Vagina (tissue), 2 donors: Measurements from ENCODE around the gene PMFBP1. TPM values are rescaled to one million over a fixed set of nuclear protein-coding genes. Genes with fewer than 3 reads are reported as not detected.

Experiments
- DNase-seq, 2 donors: peaks; one replicate each; pipeline ENCODE4 v3.0.0-alpha.2; 2017; ENCODE audit errors: extremely low spot score in 2 of 2
- H3K27ac ChIP-seq: fragments of 200-600 bp; sonication (generic); one replicate; pipeline ENCODE4 v1.5.1; 2019
- H3K27me3 ChIP-seq: fragments of 200-600 bp; sonication (generic); one replicate; pipeline ENCODE4 v1.5.1; 2019
- H3K36me3 ChIP-seq, 2 donors: fragments of 200-600 bp; sonication (generic); one replicate each; pipeline ENCODE4 v1.5.1; 2017 to 2019
- H3K4me1 ChIP-seq: fragments of 200-600 bp; sonication (generic); one replicate; pipeline ENCODE4 v1.5.1; 2019
- H3K4me3 ChIP-seq, 2 donors: fragments of 200-600 bp; sonication (generic); 1 replicate in 1 of 2; 2 replicates in 1 of 2; pipeline ENCODE4 v1.5.1; 2016 to 2019
- H3K9me3 ChIP-seq: fragments of 200-600 bp; sonication (generic); one replicate; pipeline ENCODE4 v1.5.1; 2019
- POLR2A ChIP-seq, 2 donors: fragments of 450-650 bp; IDR thresholded peaks; one replicate each; pipeline ENCODE4 v1.6.1; 2017; ENCODE audit warnings: antibody characterized with exemption in 2 of 2, mild to moderate bottlenecking in 2 of 2, moderate library complexity in 2 of 2
- POLR2AphosphoS5 ChIP-seq, 2 donors: sonication (generic); formaldehyde crosslinking; IDR thresholded peaks; one replicate each; pipeline ENCODE4 v1.9.0; 2017; ENCODE audit warnings: antibody characterized with exemption in 2 of 2, mild to moderate bottlenecking in 2 of 2, low read depth in 1 of 2; ENCODE audit not compliant: insufficient read depth in 1 of 2
- intact Hi-C: fragments of 100-400 bp; cut with DNase I; formaldehyde crosslinking; loops from one replicate; pipeline ENCODE4 v1.15.1; 2023
- total RNA-seq: library from RNA; depleted of rRNA; stranded (reverse); fragments of >200 nt; gene quantifications from one replicate; pipeline ENCODE4 v1.2.3, GENCODE V29; 2016
- TF ChIP-seq, protein P1 (sequence below), 3 experiments: fragments of 450-650 bp in 2 of 3; fragments of 200-600 bp in 1 of 3; sonication (generic) in 1 of 3; IDR thresholded peaks; one replicate each; pipeline ENCODE4 v1.5.1; 2017 to 2019; ENCODE audit warnings: antibody characterized with exemption in 3 of 3, mild to moderate bottlenecking in 2 of 3, moderate library complexity in 2 of 3

PMFBP1 gene
- total RNA-seq, 1 donor from 2014 or later = not detected

DNA sequence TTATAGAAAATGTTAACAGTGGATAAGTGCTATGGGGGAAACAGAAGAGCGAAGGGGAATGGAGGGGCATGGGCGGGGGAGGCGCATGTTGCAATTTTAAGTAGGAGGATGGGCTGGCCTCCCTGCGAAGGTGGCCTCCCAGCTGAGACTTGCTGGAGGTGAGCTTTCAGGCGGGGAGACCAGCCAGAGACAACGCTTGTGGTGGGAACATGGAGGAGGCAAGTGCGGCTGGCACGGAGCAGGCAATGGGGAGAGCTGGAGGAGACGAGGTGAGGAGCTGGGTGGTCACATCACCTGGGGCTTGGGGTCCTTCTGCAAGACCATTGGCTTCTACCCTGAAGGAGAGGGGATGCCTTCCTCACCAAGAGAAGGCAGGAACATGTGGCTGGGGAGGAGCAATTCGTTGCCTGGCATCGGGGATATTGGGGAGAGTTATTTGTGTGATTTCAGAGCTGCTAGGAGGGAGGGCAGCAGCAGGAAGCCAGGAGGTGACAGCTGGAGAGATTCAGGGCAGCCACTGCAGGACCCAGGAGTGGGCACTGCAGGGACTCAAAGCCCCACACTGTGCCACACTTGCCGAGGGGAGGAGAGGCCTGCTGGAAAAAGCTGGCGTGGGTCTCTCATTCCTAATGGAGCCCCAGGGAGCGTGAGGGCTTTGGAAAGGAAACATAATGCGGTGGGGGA, 34.4 kb downstream of the PMFBP1 start:
- Histone ChIP-seq H3K4me1 (no peaks in the 10 kb centered on the region), H3K9me3 (no peaks in the 10 kb centered on the region), H3K27me3 (no peaks in the 10 kb centered on the region), H3K27ac (no peak overlapping the region), H3K4me3 (no peak overlapping the region), H3K36me3 (no peaks in the 10 kb centered on the region)
- intact Hi-C loops = no loop called here
- no peak for TF ChIP-seq POLR2AphosphoS5 (IDR thresholded peaks at IDR 0.05; ENCODE audit: insufficient read depth in 1 of 2, low read depth in 1 of 2)
- TF ChIP-seq, protein P1, sequence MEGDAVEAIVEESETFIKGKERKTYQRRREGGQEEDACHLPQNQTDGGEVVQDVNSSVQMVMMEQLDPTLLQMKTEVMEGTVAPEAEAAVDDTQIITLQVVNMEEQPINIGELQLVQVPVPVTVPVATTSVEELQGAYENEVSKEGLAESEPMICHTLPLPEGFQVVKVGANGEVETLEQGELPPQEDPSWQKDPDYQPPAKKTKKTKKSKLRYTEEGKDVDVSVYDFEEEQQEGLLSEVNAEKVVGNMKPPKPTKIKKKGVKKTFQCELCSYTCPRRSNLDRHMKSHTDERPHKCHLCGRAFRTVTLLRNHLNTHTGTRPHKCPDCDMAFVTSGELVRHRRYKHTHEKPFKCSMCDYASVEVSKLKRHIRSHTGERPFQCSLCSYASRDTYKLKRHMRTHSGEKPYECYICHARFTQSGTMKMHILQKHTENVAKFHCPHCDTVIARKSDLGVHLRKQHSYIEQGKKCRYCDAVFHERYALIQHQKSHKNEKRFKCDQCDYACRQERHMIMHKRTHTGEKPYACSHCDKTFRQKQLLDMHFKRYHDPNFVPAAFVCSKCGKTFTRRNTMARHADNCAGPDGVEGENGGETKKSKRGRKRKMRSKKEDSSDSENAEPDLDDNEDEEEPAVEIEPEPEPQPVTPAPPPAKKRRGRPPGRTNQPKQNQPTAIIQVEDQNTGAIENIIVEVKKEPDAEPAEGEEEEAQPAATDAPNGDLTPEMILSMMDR (IDR thresholded peaks at IDR 0.05) = no peak
- no peak for DNase-seq

DNA sequence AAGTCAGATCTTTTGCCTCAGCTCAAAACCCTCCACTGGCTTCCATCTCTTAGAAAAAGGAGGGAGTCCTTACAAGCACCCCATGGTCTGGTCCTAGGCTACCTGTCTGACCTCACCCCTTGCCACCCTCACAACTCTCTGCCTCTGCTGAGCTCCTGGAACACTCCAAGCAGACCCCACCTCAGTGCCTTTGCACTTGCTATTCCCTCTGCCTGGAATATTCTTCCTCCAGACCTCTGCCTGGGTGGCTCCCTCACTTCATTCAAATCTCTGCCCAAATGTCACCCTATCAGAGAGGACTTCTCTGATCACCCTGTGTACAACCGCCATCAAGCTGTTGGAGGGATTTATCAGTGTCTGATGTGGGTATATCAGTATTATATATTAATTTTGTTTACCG, 37.4 kb downstream of the PMFBP1 start:
- Histone ChIP-seq H3K27ac (no peak overlapping the region), H3K4me1 (no peaks in the 10 kb centered on the region), H3K4me3 (no peak overlapping the region), H3K36me3 (no peaks in the 10 kb centered on the region), H3K27me3 (no peaks in the 10 kb centered on the region), H3K9me3 (no peaks in the 10 kb centered on the region)
- TF ChIP-seq POLR2AphosphoS5 (IDR thresholded peaks at IDR 0.05; ENCODE audit: insufficient read depth in 1 of 2, low read depth in 1 of 2) = no peak
- no peak for TF ChIP-seq POLR2A (IDR thresholded peaks at IDR 0.05)
- TF ChIP-seq, protein P1 (IDR thresholded peaks at IDR 0.05) = no peak
- intact Hi-C loops = no loop called here
- peak in 1 of 2 donors; percentile 65 for DNase-seq

- Histone ChIP-seq H3K27ac (no peak overlapping the region), H3K27me3 (no peaks in the 10 kb centered on the region), H3K36me3 (no peaks in the 10 kb centered on the region), H3K4me1 (no peaks in the 10 kb centered on the region), H3K4me3 (no peak overlapping the region), H3K9me3 (no peaks in the 10 kb centered on the region)
- TF ChIP-seq, protein P1 (IDR thresholded peaks at IDR 0.05) = no peak
- TF ChIP-seq POLR2AphosphoS5 (IDR thresholded peaks at IDR 0.05; ENCODE audit: insufficient read depth in 1 of 2, low read depth in 1 of 2) = no peak
- no peak for TF ChIP-seq POLR2A (IDR thresholded peaks at IDR 0.05)
- peak in 1 of 2 donors; percentile 67 for DNase-seq
- intact Hi-C loops = no loop called here
Observed at GRCh38 chr16:72132726-72133125, 39.2 kb downstream of the PMFBP1 start.

- H3K27me3 ChIP-seq = no peaks in the 10 kb centered on the region
- DNase-seq = peak in 1 of 2 donors; percentile 20
- no peaks in the 10 kb centered on the region for H3K36me3 ChIP-seq
- intact Hi-C loops = no loop called here
- H3K27ac ChIP-seq = no peak overlapping the region
- TF ChIP-seq POLR2A (IDR thresholded peaks at IDR 0.05) (no peak), POLR2AphosphoS5 (IDR thresholded peaks at IDR 0.05; ENCODE audit: insufficient read depth in 1 of 2, low read depth in 1 of 2) (no peak)
- TF ChIP-seq, protein P1 (IDR thresholded peaks at IDR 0.05) = no peak
- H3K4me3 ChIP-seq = no peak overlapping the region
- H3K9me3 ChIP-seq = no peaks in the 10 kb centered on the region
- no peaks in the 10 kb centered on the region for H3K4me1 ChIP-seq
Observed at GRCh38 chr16:72131036-72131435, 40.9 kb downstream of the PMFBP1 start.

DNA sequence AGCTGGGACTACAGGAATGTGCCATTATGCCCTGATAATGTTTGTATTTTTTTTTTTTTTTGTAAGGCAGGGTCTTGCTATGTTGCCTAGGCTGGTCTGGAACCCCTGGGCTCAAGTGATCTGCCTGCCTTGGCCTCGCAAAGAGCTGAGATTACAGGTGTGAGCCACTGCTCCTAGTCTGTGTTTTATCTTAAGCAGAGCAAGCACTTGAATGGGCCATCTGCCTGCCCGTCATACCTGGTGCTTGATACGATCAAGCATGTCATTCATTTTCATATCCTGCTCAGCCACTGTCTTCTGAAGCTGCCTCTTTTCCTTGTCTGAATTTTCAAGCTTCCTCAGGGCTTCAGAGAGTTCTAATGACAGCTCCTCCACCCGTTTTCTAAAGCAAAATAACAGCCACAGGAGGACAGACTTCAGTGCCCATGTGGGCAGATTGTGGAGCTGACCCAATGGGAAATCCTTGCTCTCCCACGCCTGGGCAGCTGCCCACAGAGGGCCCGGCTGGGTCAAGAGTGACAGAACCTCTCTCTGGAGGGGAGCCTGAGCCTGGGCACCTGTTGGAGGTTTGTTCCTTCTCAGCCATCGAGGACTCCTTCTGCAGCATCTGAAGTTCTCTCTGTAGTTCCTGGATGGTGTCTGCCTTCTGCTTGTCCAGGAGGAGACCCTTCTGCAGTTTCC, 41.8 kb downstream of the PMFBP1 start:
- Histone ChIP-seq H3K36me3 (no peaks in the 10 kb centered on the region), H3K4me1 (no peaks in the 10 kb centered on the region), H3K4me3 (no peak overlapping the region), H3K27me3 (no peaks in the 10 kb centered on the region), H3K9me3 (no peaks in the 10 kb centered on the region), H3K27ac (no peak overlapping the region)
- intact Hi-C loops = no loop called here
- peak in 1 of 2 donors; percentile 72 for DNase-seq
- TF ChIP-seq, protein P1 (IDR thresholded peaks at IDR 0.05) = no peak
- TF ChIP-seq POLR2A (IDR thresholded peaks at IDR 0.05) (no peak), POLR2AphosphoS5 (IDR thresholded peaks at IDR 0.05; ENCODE audit: insufficient read depth in 1 of 2, low read depth in 1 of 2) (no peak)
